ENCODE results near the gene TMBIM6. TPM values are rescaled to one million over a fixed set of nuclear protein-coding genes. Genes with fewer than 3 reads are reported as not detected.
"Not testable (repeated sequence)": the region's sequence is repeated elsewhere in the genome, so short reads cannot be mapped to it uniquely, and the experiment has no call there.

Gene TMBIM6
- polyA plus RNA-seq, 2 of the 4 experiments (the other 2 are of a cell fraction) = 331 to 1,255 TPM

GRCh38 chr12:49708851-49709250 lies 32.5 kb upstream of the TMBIM6 start (continued):
- TF ChIP-seq EHMT2 (IDR thresholded peaks at IDR 0.05; ENCODE audit: low read depth) (no peak), HMGXB4 (CRISPR knock-in tag; IDR thresholded peaks at IDR 0.05; ENCODE audit: borderline replicate concordance) (no peak), ELK1 (IDR thresholded peaks at IDR 0.05; ENCODE audit: low read depth, low read length) (no peak), RNF2 (IDR thresholded peaks at IDR 0.05; ENCODE audit: borderline replicate concordance, low read depth) (no peak)

GRCh38 chr12:49713952-49714351 lies 27.4 kb upstream of the TMBIM6 start:
- H3K4me2 ChIP-seq; POLR2A ChIA-PET; ATAC-seq; FAIRE-seq; H3K4me3 ChIP-seq; H3K9me3 ChIP-seq; H3K27ac ChIP-seq; H3K4me1 ChIP-seq; DNase-seq (ENCODE audit: low read depth in 1 of 2, low spot score in 1 of 2): not testable (repeated sequence)
- TF ChIP-seq CEBPB (IDR thresholded peaks at IDR 0.05) = 0 out of 4 replicates have a peak, but pooled peaks of 1 of the 2 experiments have one; percentile 28
- CTCF ChIA-PET = interaction anchor here (0.7 to 18.6 kb wide), 6 partner anchors 27 to 71 kb away, joined by 3 to 260 read pairs (median 5); partner anchors contain the start of gene TMBIM6
- WGBS (ENCODE audit: missing lambda C conversion rate) = 70% methylated on average over 3 of the region's 3 CpGs

GRCh38 chr12:49716553-49716952 lies 24.8 kb upstream of the TMBIM6 start:
- DNase-seq (ENCODE audit: low read depth in 1 of 2, low spot score in 1 of 2) (no peak), ATAC-seq (peak; percentile 42 to 44; a peak in 4 of 6 replicates), FAIRE-seq (no peak)
- TF ChIP-seq CBX8 (IDR thresholded peaks at IDR 0.05) (no peak), CHD4 (IDR thresholded peaks at IDR 0.05; ENCODE audit: borderline replicate concordance) (no peak), MAX (IDR thresholded peaks at IDR 0.05) (no peak), TP53 (CRISPR knock-in tag; IDR thresholded peaks at IDR 0.05) (no peak), SMC3 (IDR thresholded peaks at IDR 0.05) (no peak), FOSB (CRISPR knock-in tag; IDR thresholded peaks at IDR 0.05) (no peak), EP300 (IDR thresholded peaks at IDR 0.05) (no peak), MAFK (IDR thresholded peaks at IDR 0.05; ENCODE audit: partially characterized antibody) (no peak), TFCP2L1 (CRISPR knock-in tag; IDR thresholded peaks at IDR 0.05) (no peak), SREBF2 (IDR thresholded peaks at IDR 0.05) (no peak)
- Histone ChIP-seq H3K4me1 (no peaks in the 10 kb centered on the region), H3K4me3 (no peak overlapping the region), H3K27ac (no peak overlapping the region), H3K4me2 (no peak overlapping the region), H3K9me3 (0 out of 3 replicates have a peak, but pooled peaks cover 5% of the 10 kb centered on the region)
- CTCF ChIA-PET = interaction anchor here (0.9 to 18.6 kb wide), 9 partner anchors 8 to 251 kb away, joined by 3 to 260 read pairs (median 9); partner anchors contain the start of genes FMNL3 and TMBIM6
- WGBS (ENCODE audit: missing lambda C conversion rate) = 4% methylated on average over 2 of the region's 2 CpGs
- POLR2A ChIA-PET = interaction anchor here (4.0 kb wide), 1 partner anchor 25 kb away, joined by 20 read pairs; the partner anchor contains the start of gene TMBIM6

- WGBS (ENCODE audit: missing lambda C conversion rate) = 18% methylated on average over 3 of the region's 3 CpGs
- H3K4me2 ChIP-seq; H3K4me3 ChIP-seq; H3K4me1 ChIP-seq; H3K27ac ChIP-seq; FAIRE-seq; H3K9me3 ChIP-seq; ATAC-seq; DNase-seq (ENCODE audit: low read depth in 1 of 2, low spot score in 1 of 2): not testable (repeated sequence)
- CTCF ChIA-PET = interaction anchor here (0.7 to 18.6 kb wide), 4 partner anchors 10 to 778 kb away, joined by 3 to 260 read pairs (median 12); partner anchors contain the start of gene FMNL3
- POLR2A ChIA-PET = interaction anchor here (4.0 kb wide), 1 partner anchor 24 kb away, joined by 20 read pairs; the partner anchor contains the start of gene TMBIM6
Observed at GRCh38 chr12:49717800-49718199, 23.6 kb upstream of the TMBIM6 start.

All from A549 (cell line).